HepG2 (cell line): ENCODE data around the gene CDK18. TPM values are rescaled to one million over a fixed set of nuclear protein-coding genes. Genes with fewer than 3 reads are reported as not detected.

ENCODE experiments used
- ARID5B ChIP-seq: IDR thresholded peaks from 2 replicates; pipeline ENCODE4 v1.4.0; 2020; ENCODE audit warnings: mild to moderate bottlenecking, missing genetic modification reagents
- ARNTL ChIP-seq: sonication (generic); formaldehyde crosslinking; IDR thresholded peaks from 2 replicates; pipeline ENCODE4 v1.4.0; 2020; ENCODE audit warnings: mild to moderate bottlenecking, missing genetic modification reagents
- CREBL2 ChIP-seq: sonication (generic); formaldehyde crosslinking; IDR thresholded peaks from 2 replicates; pipeline ENCODE4 v1.8.1; 2023; ENCODE audit warnings: missing genetic modification reagents, mild to moderate bottlenecking, borderline replicate concordance
- ELF1 ChIP-seq: sonication (generic); formaldehyde crosslinking; IDR thresholded peaks from 2 replicates; pipeline ENCODE4 v1.4.0; 2020; ENCODE audit warnings: missing genetic modification reagents
- ETV5 ChIP-seq: IDR thresholded peaks from 2 replicates; pipeline ENCODE4 v1.6.1; 2018; ENCODE audit warnings: missing biosample characterization, missing genetic modification reagents, inconsistent platforms, borderline replicate concordance
- FOXA3 ChIP-seq: IDR thresholded peaks from 2 replicates; pipeline ENCODE4 v1.6.1; 2016; ENCODE audit warnings: missing genetic modification reagents, missing compliant biosample characterization
- GABPA ChIP-seq, 2 experiments: IDR thresholded peaks; 2 replicates each; pipeline ENCODE4 v1.6.1; 2011 to 2016; ENCODE audit warnings: low read depth in 2 of 2, low read length in 1 of 2, missing biosample characterization in 1 of 2, missing genetic modification characterization in 1 of 2
- GABPB1 ChIP-seq: IDR thresholded peaks from 2 replicates; pipeline ENCODE4 v1.6.1; 2016; ENCODE audit warnings: mild to moderate bottlenecking, missing genetic modification reagents, moderate library complexity, missing compliant biosample characterization
- KAT8 ChIP-seq: IDR thresholded peaks from 2 replicates; pipeline ENCODE4 v1.6.1; 2016; ENCODE audit warnings: missing genetic modification reagents, missing compliant biosample characterization
- KDM5B ChIP-seq: sonication (generic); formaldehyde crosslinking; IDR thresholded peaks from 2 replicates; pipeline ENCODE4 v1.4.0; 2020; ENCODE audit warnings: missing genetic modification reagents, mild to moderate bottlenecking, borderline replicate concordance
- PAXIP1 ChIP-seq: sonication (generic); formaldehyde crosslinking; conservative IDR thresholded peaks from 2 replicates; pipeline ENCODE4 v1.4.0; 2020; ENCODE audit warnings: mild to moderate bottlenecking, missing genetic modification reagents, moderate library complexity
- PHF20 ChIP-seq: sonication (generic); formaldehyde crosslinking; IDR thresholded peaks from 2 replicates; pipeline ENCODE4 v1.5.0; 2020; ENCODE audit warnings: mild to moderate bottlenecking, missing genetic modification reagents
- RXRA ChIP-seq: sonication (generic); formaldehyde crosslinking; IDR thresholded peaks from 2 replicates; pipeline ENCODE4 v1.5.1; 2020; ENCODE audit warnings: missing genetic modification reagents
- RXRB ChIP-seq: IDR thresholded peaks from 2 replicates; pipeline ENCODE4 v1.6.1; 2016; ENCODE audit warnings: borderline replicate concordance, missing genetic modification reagents, missing compliant biosample characterization
- SAP130 ChIP-seq: IDR thresholded peaks from 2 replicates; pipeline ENCODE4 v1.6.1; 2016; ENCODE audit warnings: low read depth
- SOX6 ChIP-seq, 2 experiments: fragments of 450-650 bp in 1 of 2; sonication (generic) in 1 of 2; formaldehyde crosslinking in 1 of 2; IDR thresholded peaks; 2 replicates each; pipeline versions ENCODE4 v1.4.0 to v1.6.1; 2017 to 2020; ENCODE audit warnings: antibody characterized with exemption in 1 of 2, mild to moderate bottlenecking in 1 of 2, missing genetic modification reagents in 1 of 2
- ZGPAT ChIP-seq: IDR thresholded peaks from 2 replicates; pipeline ENCODE4 v1.6.1; 2016; ENCODE audit warnings: mild to moderate bottlenecking
- ZNF317 ChIP-seq: sonication (generic); formaldehyde crosslinking; IDR thresholded peaks from 2 replicates; pipeline ENCODE4 v1.5.0; 2020; ENCODE audit warnings: mild to moderate bottlenecking, missing genetic modification reagents
- ZSCAN31 ChIP-seq: sonication (generic); formaldehyde crosslinking; IDR thresholded peaks from 2 replicates; pipeline ENCODE4 v1.5.0; 2020; ENCODE audit warnings: low read depth, mild to moderate bottlenecking, missing genetic modification reagents
- polyA plus RNA-seq, 8 experiments: library from polyadenylated mRNA; depleted of rRNA in 3 of 8; stranded (reverse) in 7 of 8; unstranded in 1 of 8; fragments of >200 nt; fragmentation: Illumina TruSeq in 4 of 8; extraction: Trizol in 4 of 8; gene quantifications; 2 replicates each; pipeline versions ENCODE4 v1.2.1 to v1.2.3, GENCODE V29; 2011 to 2016; ENCODE audit warnings: low read depth in 4 of 8, missing spikeins in 1 of 8, mixed read lengths in 1 of 8; ENCODE audit not compliant: insufficient read depth in 1 of 8
- total RNA-seq, 5 experiments: library from RNA; depleted of rRNA; stranded (reverse); fragments of >200 nt; fragmentation: Illumina TruSeq; extraction: Trizol; gene quantifications; 2 replicates each; pipeline ENCODE4 v1.2.3, GENCODE V29; 2016; ENCODE audit warnings: low read depth in 1 of 5

CDK18 gene
- total and polyA plus RNA-seq, 2 of the 13 experiments (the other 11 are each of a cell fraction or from before 2014, with no cell fraction given), result 6.4 to 38.8 TPM

- TF ChIP-seq PAXIP1 (peak; percentile 41; the same call in 1 of the 2 replicates), FOXA3 (0 out of 2 replicates have a peak, but pooled peaks have one; percentile 8), ZSCAN31 (no peak), CREBL2 (CRISPR knock-in tag) (no peak), ARNTL (CRISPR knock-in tag) (0 out of 2 replicates have a peak, but pooled peaks have one; percentile 25), KDM5B (0 out of 2 replicates have a peak, but pooled peaks have one; percentile 13), ARID5B (CRISPR knock-in tag) (0 out of 2 replicates have a peak, but pooled peaks have one; percentile 28), KAT8 (CRISPR knock-in tag) (peak; percentile 55; the same call in 1 of the 2 replicates), PHF20 (peak; percentile 32; the same call in 1 of the 2 replicates), ZNF317 (no peak), ZGPAT (CRISPR knock-in tag) (0 out of 2 replicates have a peak, but pooled peaks have one; percentile 22), SOX6 (IDR thresholded peaks at IDR 0.05) (no peak), SOX6 (CRISPR knock-in tag; IDR thresholded peaks at IDR 0.05) (0 out of 2 replicates have a peak, but pooled peaks have one; percentile 31), GABPA (IDR thresholded peaks at IDR 0.05; ENCODE audit: low read depth, low read length) (peak; percentile 37), GABPA (CRISPR knock-in tag; IDR thresholded peaks at IDR 0.05; ENCODE audit: low read depth) (peak; percentile 87), ELF1 (CRISPR knock-in tag) (peak; percentile 47), ETV5 (CRISPR knock-in tag) (peak; percentile 66; the same call in 1 of the 2 replicates), RXRB (0 out of 2 replicates have a peak, but pooled peaks have one; percentile 32), RXRA (no peak), GABPB1 (CRISPR knock-in tag) (peak; percentile 53; the same call in 1 of the 2 replicates), SAP130 (CRISPR knock-in tag) (peak; percentile 47; the same call in 1 of the 2 replicates)
Observed at GRCh38 chr1:205582046-205582445, 77.6 kb downstream of the CDK18 start (continued).
